GM19023 (cell line): Measurements from ENCODE around the gene DGKG.

ENCODE experiments used
- ATAC-seq: cut with Tn5 transposase; IDR thresholded peaks from one replicate; pipeline ENCODE4 v1.9.1; 2021; ENCODE audit warnings: mild to moderate bottlenecking, moderate library complexity; ENCODE audit not compliant: unreplicated experiment

The DGKG gene

DNA sequence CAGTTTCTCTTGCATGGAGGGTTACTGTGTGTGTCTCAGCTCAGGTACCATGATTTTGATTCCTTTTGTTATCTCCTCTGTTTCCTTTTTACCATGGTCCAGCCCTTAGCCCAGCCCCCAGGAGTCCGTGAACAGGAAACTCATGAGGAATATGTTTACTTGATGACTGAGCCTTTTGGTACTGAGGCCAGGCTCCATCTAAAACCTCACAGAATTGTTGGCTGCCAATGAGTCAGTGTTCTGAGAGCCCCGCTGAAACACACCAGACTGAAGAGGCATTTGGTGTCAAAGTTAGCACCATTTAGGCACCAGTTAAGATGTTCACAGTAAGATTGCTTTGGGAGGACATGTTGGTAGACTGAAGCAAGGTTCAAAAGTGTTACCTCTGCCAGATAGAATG is 80.9 kb downstream of the DGKG start:
- no peak for ATAC-seq

DNA sequence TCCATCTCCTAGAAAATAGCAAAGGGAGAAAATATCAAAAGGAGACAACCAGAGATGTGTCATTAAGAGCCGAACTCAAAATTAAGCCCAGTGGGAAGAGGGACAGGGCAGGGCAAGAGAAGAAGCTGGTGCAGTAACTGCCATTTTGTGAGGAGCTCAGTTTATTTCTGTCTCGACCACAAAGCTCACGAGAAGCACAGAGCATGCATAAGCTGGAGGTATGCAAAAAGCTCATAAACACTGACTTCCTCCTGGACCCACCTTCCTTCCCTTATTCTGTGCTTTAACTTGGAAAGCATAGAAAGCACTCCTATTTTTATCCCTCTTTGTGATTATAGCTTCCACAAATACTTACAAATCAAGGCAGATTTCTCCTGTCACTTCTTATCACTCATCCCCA is 81.3 kb downstream of the DGKG start:
- ATAC-seq = no peak

DNA sequence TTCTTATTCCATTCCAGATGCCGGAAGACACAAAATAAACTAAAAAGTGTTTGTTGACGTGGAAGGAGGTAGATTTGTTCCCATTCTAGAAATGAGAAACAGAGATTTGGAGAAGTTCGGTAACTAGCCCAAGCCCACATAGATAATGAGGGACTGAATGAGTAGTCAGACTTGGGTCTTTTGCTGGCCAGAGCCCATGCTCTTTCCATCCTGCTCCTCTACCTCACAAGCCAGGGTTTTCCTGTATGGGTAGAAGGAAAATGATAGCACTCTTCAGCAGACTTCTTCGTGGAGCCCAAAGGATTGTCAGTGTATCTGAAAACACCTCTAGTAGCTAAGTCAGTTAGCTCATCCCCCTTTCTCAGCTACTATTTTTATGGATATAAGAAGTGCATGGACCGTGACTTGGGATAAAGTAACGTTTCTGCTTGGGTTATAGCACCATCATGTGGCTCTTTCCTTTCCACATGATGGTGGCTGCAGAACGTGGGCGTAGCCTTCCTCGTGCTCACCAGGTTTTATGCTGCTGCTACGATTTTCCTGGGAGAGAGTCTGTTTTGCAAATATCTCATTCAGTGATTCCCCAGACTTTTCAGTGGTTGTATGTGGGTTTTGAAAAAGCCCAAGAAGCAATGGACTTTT is 84.6 kb downstream of the DGKG start:
- no peak for ATAC-seq

- no peak for ATAC-seq
Measured at GRCh38 chr3:186275436-186275835, 86.6 kb downstream of the DGKG start.

- no peak for ATAC-seq
Measured at GRCh38 chr3:186273586-186273985, 88.4 kb downstream of the DGKG start.

GRCh38 chr3:186270701-186271100 is 91.3 kb downstream of the DGKG start:
- no peak for ATAC-seq

- no peak for ATAC-seq
Measured at GRCh38 chr3:186268616-186269448, 93.2 kb downstream of the DGKG start.

DNA sequence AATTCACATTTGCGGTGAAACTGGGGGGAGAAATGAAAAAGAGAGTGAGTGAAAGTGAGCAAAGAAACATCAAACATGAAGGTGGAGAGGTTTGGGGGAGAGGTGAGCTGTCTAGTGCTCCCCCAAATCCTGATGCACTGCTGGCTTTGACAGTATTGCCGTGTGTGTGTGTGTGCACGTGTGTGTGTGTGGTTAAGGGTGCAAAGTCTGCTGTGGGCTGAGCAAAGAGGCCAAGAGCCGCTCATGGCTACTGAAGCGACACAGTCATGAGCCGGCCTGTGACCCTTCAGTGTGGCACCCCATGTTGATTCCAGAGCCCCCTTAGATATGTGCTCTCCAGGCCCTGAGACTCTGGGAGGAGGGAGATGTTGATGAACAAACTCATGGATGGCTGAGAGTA is 94.3 kb downstream of the DGKG start:
- ATAC-seq = no peak

DNA sequence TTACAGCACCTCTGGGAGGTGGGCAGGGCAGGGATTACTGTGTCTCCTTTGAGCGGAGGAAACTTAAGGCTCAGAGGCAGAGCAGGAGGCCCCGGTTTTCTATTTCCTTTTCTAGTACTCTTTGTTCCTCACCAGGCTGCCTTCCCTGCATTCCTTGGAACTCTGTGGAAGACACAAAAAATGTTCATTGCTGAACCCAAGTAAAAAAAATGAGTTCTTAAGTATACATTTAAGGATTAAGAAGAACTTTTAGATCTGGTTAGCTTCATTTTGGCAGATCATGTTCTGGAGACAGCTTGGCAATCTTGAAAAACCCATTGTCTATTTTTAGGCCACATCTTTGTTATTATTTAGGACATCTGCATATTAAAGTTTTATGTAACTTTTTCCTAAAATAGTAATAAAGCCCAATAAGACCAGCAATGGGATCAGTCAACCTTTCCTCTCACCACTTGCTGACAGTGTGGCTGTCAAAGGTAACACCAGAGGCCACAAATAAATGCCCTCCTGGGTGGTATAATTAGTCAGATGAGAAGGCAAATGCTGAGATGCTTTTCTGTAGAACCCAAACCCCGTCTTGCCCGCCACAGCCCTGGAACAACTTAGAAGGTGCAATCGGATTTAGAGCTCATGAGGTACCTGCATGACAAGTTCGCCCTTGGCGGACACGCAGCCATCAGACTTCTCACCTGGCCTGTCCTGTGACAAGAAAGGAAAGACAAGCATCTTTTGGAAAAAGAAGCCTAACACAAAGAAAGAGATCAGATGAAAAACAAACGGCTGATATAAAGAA is 97.2 kb downstream of the DGKG start:
- ATAC-seq = no peak

- no peak for ATAC-seq
Measured at GRCh38 chr3:186261638-186262037, 100.4 kb downstream of the DGKG start.

GRCh38 chr3:186260726-186261125 is 101.3 kb downstream of the DGKG start:
- no peak for ATAC-seq

- ATAC-seq = peak; percentile 59
Measured at GRCh38 chr3:186259612-186260383, 102.2 kb downstream of the DGKG start.

DNA sequence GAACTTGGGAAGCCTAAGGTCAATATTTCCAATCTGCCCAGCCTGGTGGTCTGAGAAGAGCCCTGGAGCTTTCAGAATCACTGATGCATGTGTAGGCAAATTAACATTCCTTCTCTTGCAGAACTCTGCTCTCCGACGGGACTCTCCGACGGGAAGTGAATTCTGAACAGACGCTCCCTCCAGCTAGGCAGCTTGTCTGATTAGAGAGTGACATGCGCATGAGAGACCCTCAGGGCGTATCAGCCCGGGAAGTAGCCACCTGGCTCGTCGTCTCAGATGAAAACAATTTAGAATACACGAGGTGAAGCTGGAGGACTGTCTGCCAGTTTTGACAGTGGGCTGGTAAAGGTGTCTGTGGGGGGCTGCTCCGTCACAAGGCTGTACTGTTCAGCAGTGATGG is 103.1 kb downstream of the DGKG start:
- no peak for ATAC-seq

DNA sequence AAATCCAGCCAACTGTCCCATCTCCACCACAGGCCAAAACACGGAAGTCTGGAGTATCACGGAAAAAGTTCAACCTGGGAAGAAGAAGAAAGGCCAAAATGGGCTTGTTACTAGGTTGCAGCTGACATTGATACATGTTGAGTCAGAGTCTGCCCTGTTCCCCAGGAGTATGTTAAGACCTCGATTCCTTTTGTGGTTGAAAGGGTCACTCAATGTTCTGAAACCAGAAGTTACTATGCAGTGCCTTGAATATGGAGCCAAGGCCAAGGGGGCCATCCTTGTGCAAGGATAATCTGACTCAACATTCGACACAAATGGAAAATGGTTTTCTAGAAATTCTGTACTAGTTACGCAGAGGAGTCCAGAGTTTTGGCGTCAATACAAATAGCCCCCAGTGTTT is 104.2 kb downstream of the DGKG start:
- no peak for ATAC-seq

DNA sequence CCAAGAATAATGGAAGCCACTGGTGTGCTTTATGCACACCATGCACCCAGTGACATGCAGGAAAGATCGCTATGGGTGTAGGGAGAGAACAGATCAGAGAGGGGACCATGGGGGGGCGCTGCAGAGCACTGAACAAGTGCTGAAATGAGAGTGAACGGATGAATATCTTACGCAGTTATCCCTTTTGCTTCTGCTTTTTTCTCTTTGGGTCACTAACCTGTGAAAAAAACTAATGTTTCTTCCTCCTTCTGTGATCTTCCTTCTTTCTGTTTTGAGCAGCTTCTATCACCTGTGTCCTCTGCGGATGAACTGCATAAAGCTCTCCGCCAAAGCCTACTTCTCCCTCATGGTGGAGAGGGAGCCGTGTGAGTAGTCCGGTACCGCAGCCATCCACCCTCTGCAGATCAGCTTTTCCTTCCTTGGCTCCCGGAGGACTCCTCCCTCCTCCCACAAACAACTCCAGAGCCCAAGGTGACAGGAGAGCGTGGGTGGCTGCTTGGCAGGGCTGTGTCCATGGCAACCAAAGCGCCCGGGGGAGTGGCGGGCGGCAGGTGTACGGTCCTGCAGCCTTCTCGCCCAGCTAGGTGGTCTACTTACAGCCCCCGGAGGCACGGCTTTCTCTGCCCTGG is 106.2 kb downstream of the DGKG start:
- ATAC-seq = no peak

DNA sequence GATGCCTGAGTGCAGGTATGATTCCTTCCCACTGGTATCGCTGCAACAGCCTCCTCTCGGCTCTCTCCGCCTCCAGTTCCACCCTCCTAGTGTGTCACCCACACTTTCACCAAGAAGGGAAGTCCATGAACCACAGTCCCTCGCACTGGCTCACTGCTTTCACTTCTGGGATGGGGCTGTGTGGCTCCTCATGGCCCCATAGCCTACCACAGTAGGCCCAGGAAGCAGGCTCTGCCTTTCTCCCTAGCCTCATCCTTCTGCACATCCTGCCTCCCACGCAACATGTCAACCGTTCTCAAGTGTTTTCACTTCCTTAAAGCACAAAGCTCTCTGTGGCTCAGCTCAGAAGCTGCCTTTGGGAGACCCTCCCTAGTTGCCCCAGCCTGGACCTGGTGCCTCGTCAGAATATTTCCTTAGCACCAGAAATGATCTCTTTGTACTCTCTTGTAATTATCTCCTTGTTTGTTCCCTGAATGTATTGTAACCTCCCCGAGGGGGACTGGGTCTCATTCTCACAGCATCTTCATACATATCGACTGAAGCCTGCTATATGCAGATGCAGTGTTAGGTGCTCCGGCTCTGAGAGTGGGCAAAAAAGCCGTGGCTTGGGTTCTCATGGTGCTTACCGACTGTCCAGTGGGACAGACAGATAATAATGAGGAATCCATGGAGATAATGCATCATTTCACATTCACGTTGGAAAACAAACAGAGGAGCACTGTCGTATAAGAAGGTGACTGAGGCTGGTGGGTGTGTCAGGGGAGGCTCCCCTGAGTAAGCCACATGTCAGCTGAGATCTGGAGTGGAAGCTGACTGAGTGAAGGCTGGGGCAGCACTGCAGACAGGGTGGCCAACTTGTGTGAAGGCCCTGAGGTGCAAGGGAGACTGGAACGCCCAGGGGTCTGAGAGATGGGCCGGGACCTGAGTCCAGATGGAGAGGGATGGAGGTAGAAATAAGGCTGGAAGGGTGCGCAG is 107.1 kb downstream of the DGKG start:
- peak; percentile 64 for ATAC-seq

- ATAC-seq = no peak
Measured at GRCh38 chr3:186251948-186252619, 110.0 kb downstream of the DGKG start.

DNA sequence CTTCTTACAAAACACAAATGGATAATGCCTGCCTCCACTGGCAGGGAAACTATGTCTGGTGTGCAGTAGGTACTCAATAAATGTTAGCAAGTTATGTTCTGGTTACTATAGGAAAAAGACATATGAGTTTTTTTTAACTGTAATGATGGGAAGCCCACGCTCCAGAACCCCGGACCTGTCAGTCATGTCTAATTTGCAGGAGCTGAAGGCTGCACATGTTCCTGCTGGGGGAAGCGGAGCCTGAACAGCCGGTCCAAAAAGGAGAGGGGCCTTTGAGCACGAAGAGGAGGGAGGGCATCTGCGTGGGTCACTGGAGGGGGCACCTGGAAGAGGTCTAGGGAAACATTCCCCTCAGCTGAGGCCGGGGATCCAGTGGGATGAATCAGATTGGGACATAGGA is 113.2 kb downstream of the DGKG start:
- ATAC-seq = no peak
